ENCODE data around the gene AGAP1.

Gene AGAP1

DNA sequence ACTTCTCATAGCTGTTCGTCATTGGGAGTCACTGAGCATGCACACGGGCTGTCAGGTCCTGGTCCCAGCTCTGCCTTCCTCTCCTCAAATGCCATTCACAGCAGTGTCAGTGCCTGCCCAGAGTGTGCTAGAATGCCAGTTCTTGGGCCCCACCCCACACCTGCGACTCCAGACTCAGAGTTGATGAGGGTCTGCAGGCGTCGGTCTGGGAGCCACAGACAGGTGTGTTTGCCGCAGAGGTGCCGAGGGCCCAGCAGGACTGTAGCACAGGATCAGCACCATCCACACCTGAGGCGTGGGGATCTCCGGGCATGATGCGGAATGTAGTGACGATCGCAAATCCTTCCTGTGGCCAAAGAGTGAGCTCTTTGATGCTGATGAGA lies 56.5 kb downstream of the AGAP1 start:
- no peak for DNase-seq (ENCODE audit: low spot score)

DNA sequence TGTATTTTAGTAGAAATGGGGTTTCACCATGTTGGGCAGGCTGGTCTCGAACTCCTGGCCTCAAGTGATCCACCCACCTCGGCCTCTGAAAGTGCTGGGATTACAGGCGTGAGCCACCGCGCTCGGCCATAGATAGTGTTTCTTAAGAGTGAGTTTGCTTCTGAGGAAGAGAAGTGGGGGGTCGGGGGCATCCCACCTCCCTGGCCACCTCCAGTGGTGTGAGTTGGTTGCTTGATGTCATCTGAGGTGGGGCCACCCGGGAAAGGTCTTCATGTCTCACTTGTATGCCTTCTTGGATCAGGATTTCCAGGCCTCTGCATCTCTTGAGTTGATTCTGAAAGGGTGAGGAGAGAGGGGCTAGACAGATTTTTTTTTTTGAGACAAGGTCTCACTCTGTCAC lies 57.1 kb downstream of the AGAP1 start:
- DNase-seq (ENCODE audit: low spot score), result no peak

DNA sequence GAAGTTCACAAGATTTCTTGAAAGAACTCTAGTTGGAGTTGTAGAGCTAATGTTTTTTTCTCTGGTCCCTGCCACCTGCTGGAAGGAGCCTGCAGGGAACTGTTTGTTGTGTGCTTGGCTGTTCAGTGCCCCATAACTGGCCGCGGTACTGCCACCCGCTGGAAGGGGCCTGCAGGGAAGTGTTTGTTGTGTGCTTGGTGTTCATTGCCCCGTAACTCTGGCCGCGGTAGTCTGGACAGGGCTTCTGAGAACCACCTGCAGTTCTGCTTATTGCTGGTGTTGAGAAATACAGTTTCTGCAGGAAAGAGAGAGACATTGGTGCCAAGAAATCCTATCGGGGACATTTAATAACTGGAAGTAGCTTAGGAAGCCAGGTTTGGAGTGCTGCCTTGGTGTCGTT lies 58.1 kb downstream of the AGAP1 start:
- peak; percentile 69 for DNase-seq (ENCODE audit: low spot score)

DNA sequence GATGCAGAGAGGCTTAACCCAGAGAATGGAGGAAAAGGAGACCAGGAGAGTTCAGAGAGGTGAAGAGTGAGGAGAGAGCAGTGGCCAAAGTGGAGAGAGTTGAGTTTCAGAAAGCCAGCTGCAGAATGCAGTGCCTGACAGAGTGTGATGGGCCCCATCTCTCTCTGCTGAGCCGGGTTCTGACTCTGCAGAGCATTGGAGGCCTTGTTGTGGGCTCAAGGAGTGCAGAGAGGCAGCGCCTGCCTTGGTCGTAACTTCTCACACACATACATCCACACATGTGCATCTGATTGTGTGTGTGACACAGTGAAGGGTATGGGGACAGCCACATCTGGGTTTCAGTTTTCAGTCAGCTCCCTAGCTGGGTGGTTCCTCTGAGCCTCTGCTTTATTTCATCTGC lies 58.8 kb downstream of the AGAP1 start:
- DNase-seq (ENCODE audit: low spot score), result no peak

DNA sequence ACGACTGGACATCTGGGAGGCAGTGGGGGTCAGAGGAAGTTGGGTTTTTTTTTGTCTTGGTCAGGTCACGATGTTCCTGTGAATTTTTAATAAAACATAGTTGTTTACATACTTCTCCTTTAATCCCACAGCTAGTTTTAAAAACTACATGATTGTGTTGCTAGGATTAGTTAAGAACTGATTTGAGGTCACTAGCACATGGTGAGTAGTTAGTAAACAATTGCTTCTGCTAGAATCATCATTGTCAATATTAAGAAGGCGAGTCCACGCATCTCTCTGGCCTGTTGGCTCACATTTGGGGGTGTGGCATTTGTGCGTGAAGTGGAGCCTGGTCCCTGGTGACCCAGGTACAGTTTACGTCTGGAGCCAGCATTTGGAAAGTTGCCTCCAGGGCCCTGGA lies 59.4 kb downstream of the AGAP1 start:
- DNase-seq (ENCODE audit: low spot score), result no peak

- DNase-seq (ENCODE audit: low spot score), result peak; percentile 67
Observed at GRCh38 chr2:235553696-235554100, 59.9 kb downstream of the AGAP1 start.

GRCh38 chr2:235554385-235554784 lies 60.5 kb downstream of the AGAP1 start:
- DNase-seq (ENCODE audit: low spot score), result no peak

DNA sequence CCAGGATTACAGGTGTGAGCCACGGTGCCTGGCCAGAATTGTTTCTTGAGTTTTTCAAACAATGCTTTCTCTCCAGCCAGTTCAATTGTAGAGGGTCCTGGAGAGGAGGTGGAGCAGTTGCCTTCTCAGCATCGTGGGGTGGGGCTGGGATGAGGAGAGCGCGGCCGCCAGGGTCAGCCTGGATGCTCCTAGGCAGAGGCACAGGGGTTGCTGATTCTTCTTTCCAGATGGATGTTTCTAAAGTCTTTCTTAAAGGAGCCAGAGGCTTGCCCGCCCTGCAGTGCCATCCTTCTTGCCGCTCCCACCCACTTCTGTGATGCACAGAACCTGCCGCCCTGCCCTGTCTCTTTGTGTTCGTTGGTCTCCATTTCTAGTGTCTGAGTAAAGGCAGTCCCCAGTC lies 61.1 kb downstream of the AGAP1 start:
- no peak for DNase-seq (ENCODE audit: low spot score)

GRCh38 chr2:235555371-235555770 lies 61.5 kb downstream of the AGAP1 start:
- DNase-seq (ENCODE audit: low spot score), result peak; percentile 49

GRCh38 chr2:235556086-235556485 lies 62.2 kb downstream of the AGAP1 start:
- DNase-seq (ENCODE audit: low spot score), result no peak

- DNase-seq (ENCODE audit: low spot score), result no peak
Observed at GRCh38 chr2:235556901-235557300, 63.1 kb downstream of the AGAP1 start.

- DNase-seq (ENCODE audit: low spot score), result no peak
Observed at GRCh38 chr2:235557903-235558302, 64.1 kb downstream of the AGAP1 start.

DNA sequence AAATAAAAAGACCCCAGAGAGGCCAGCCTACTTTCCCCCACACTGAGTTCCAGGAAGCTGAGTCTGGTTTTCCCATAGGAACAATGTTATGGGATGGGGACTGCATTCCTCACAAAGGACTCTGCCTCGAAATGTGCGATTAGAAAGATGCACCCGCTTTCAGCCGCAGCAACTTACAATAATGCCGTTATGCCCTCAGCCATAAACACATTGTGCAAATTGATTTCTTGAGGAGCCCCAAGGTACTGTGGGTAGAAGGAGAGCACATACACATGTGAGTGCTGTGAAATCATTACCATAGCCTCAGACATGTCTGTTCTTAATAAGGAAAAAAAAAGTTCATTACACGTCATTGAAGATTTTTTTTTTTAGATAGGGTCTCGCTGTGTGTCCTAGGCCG lies 64.7 kb downstream of the AGAP1 start:
- no peak for DNase-seq (ENCODE audit: low spot score)

DNA sequence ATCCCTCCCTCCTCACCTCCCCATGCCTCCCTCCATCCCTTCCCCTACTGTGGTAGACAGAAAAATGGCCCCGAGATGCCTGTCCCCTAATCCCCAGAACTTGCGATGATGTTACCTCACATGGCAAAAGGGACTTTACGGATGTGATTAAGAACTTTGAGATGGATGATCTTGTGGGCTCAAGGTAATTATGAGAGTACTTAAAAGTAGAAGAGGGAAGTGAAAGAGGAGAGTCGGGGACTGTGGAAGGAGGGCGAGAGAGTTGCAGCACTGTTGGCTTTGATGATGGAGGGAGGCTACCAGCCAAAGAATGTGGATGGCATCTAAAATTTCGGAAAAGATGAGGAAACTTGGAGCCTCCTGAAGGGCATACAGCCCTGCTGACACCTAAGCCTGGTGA lies 66.5 kb downstream of the AGAP1 start:
- no peak for DNase-seq (ENCODE audit: low spot score)

- DNase-seq (ENCODE audit: low spot score), result peak; percentile 42
Observed at GRCh38 chr2:235561450-235561849, 67.6 kb downstream of the AGAP1 start.

- no peak for DNase-seq (ENCODE audit: low spot score)
Observed at GRCh38 chr2:235562065-235562747, 68.4 kb downstream of the AGAP1 start.

DNA sequence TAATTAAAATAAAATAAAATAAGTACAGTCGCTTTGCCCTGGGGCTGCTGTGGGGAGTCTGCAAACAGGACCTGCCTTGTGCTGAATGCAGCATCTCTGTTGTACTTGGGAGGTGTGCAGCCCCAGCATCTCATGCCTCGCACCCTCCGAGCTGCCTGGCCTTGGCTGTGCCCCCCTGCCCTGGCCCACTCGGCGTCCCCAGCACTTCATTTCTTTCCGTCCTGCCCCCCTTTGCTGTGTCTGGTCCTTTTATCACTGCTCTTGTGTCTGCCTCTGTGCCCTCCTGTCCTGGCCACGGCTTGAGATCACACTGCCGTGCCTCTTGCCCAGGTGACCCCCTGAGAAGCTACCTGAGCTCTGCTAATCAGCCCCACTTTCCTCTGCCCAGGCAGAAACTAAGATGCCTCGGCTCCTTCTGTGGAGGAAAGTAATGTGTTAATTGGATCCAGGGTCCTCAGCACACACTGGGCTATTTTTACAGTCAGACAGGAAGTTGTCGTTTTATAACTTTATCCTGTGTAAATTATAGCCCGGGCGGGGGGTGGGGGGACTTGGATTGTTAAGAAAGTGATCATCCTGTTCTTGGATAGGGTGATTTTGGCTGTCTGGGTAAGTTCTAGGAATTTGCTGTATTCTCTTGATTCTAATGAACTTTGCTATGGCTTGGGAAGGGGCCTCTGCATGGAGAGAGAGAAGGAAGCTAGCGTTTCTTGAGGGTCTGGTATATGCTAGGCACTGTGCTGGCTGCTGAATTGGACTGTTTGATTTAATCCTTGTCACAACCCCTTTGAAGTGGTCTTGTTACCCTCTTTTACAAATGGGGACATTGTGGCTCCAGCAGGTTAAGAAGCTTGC lies 69.4 kb downstream of the AGAP1 start:
- DNase-seq (ENCODE audit: low spot score), result no peak

- DNase-seq (ENCODE audit: low spot score), result no peak
Observed at GRCh38 chr2:235564066-235564465, 70.2 kb downstream of the AGAP1 start.

GRCh38 chr2:235564884-235565530 lies 71.2 kb downstream of the AGAP1 start:
- no peak for DNase-seq (ENCODE audit: low spot score)

- DNase-seq (ENCODE audit: low spot score), result no peak
Observed at GRCh38 chr2:235566415-235566814, 72.6 kb downstream of the AGAP1 start.

DNA sequence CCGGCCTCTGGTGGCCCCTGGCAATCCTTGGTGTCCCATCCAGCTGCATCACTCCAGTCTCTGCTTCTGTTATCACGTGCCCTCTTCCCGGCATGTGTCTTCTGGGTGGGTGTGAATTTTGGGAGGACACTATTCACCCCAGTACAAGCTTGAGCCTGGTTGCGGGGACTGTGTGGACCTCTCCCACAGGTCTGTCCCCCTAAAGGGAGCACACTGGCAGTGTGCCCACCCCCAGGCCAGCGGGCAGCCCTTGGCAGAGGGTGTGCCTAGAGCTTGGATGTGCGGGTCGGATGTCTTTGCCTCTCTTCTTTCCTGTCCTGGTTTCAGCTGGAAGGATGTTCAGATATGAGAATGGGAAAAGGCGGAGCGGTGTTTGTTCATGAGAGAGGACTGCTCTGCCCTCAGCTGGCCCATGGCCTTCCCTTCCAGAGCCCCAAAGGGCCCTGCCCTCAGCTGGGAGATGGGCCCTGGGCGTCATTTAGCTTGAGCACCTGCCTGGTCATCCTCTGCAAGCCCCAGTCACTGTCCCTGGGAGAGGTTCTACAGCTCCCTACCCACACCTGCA lies 73.2 kb downstream of the AGAP1 start:
- DNase-seq (ENCODE audit: low spot score), result no peak

GRCh38 chr2:235567842-235568241 lies 74.0 kb downstream of the AGAP1 start:
- peak; percentile 87 for DNase-seq (ENCODE audit: low spot score)

DNA sequence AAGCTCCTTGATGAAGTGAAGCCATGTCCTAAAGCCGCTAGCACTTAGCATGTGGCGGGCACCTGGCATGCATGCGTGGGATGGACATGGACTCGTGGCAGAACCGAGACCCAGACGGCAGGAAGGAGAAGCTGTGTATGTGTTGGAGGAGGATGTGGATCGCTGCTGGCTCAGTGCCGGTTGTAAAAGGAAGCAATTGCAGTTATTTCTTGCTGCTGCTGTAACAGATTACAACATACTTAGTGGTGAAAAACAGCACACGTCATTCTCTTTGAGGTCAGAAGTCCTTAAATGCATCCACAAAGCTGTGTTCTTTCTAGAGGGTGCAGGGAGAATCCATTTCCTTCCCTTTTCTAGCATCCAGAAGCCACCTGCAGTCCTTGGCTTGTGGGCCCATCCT lies 74.6 kb downstream of the AGAP1 start:
- DNase-seq (ENCODE audit: low spot score), result no peak

Measured in kidney tubule cell (primary cell).